CD14-positive monocyte (primary cell): ENCODE data around the gene MFAP1. TPM values are rescaled to one million over a fixed set of nuclear protein-coding genes. Genes with fewer than 3 reads are reported as not detected.

Source experiments
- DNase-seq, 3 donors: peaks; one replicate each; pipeline ENCODE4 v3.0.0-alpha.2; 2011 to 2022
- H2AFZ ChIP-seq: 2 replicates; pipeline ENCODE4 v1.6.0; 2012; ENCODE audit warnings: mild to moderate bottlenecking, low read depth, low read length, inconsistent platforms; ENCODE audit not compliant: insufficient read depth, poor library complexity, severe bottlenecking
- H3K27ac ChIP-seq, 2 donors: 1 replicate in 1 of 2; 2 replicates in 1 of 2; pipeline ENCODE4 v1.5.1; 2012 to 2013; ENCODE audit warnings: low read length in 2 of 2, control low read depth in 1 of 2, inconsistent platforms in 1 of 2, low read depth in 1 of 2, mild to moderate bottlenecking in 1 of 2
- H3K27me3 ChIP-seq, 2 donors: one replicate each; pipeline versions ENCODE4 v1.6.0 to v1.6.1; 2011 to 2013; ENCODE audit warnings: low read length in 2 of 2; ENCODE audit not compliant: control insufficient read depth in 2 of 2, insufficient read depth in 2 of 2
- H3K36me3 ChIP-seq, 2 donors: replicated peaks in 1 of 2; 1 replicate in 1 of 2; 2 replicates in 1 of 2; pipeline versions ENCODE4 v1.5.1 to v1.6.1; 2012 to 2013; ENCODE audit warnings: low read length in 2 of 2, control low read depth in 1 of 2, inconsistent platforms in 1 of 2, mild to moderate bottlenecking in 1 of 2; ENCODE audit not compliant: insufficient read depth in 2 of 2, control insufficient read depth in 1 of 2
- H3K4me1 ChIP-seq, 2 donors: 1 replicate in 1 of 2; 2 replicates in 1 of 2; pipeline versions ENCODE4 v1.5.1 to v1.6.1; 2012 to 2013; ENCODE audit warnings: low read length in 2 of 2, control low read depth in 1 of 2, inconsistent platforms in 1 of 2, mild to moderate bottlenecking in 1 of 2, moderate library complexity in 1 of 2; ENCODE audit not compliant: insufficient read depth in 2 of 2, control insufficient read depth in 1 of 2
- H3K4me2 ChIP-seq: replicated peaks from 2 replicates; pipeline ENCODE3; 2012; ENCODE audit warnings: low read length, moderate library complexity, mild to moderate bottlenecking; ENCODE audit not compliant: poor library complexity, severe bottlenecking; ENCODE audit errors: extremely low read depth
- H3K4me3 ChIP-seq, 3 experiments: fragments of 200-600 bp in 1 of 3; sonication (generic) in 1 of 3; replicated peaks in 1 of 3; 1 replicate in 2 of 3; 2 replicates in 1 of 3; pipeline ENCODE4 v1.5.1; 2011 to 2013; ENCODE audit warnings: low read length in 3 of 3, mild to moderate bottlenecking in 3 of 3, control low read depth in 2 of 3, low read depth in 2 of 3, inconsistent platforms in 1 of 3, moderate library complexity in 1 of 3
- H3K79me2 ChIP-seq: 2 replicates; pipeline ENCODE4 v1.6.0; 2012; ENCODE audit warnings: mild to moderate bottlenecking, control low read depth, inconsistent platforms, low read length, moderate library complexity; ENCODE audit not compliant: insufficient read depth
- H3K9ac ChIP-seq: 2 replicates; pipeline ENCODE4 v1.6.0; 2017; ENCODE audit warnings: low read length, mild to moderate bottlenecking; ENCODE audit not compliant: insufficient read depth, poor library complexity, severe bottlenecking
- H3K9me3 ChIP-seq, 2 donors: replicated peaks in 1 of 2; 1 replicate in 1 of 2; 2 replicates in 1 of 2; pipeline versions ENCODE4 v1.5.1 to v1.6.1; 2012 to 2013; ENCODE audit warnings: low read length in 2 of 2, control low read depth in 1 of 2; ENCODE audit not compliant: control insufficient read depth in 1 of 2, insufficient read depth in 1 of 2
- H4K20me1 ChIP-seq: 2 replicates; pipeline ENCODE4 v1.6.0; 2012; ENCODE audit warnings: mild to moderate bottlenecking, low read length, control low read depth, moderate library complexity; ENCODE audit not compliant: insufficient read depth
- H3K27ac Mint-ChIP-seq, 7 donors: one replicate each; pipeline ENCODE4 v1.8.0; 2020; ENCODE audit warnings: mild to moderate bottlenecking in 7 of 7, mixed read lengths in 7 of 7, moderate library complexity in 6 of 7, inconsistent platforms in 2 of 7
- H3K27me3 Mint-ChIP-seq, 3 donors: one replicate each; pipeline ENCODE4 v1.8.0; 2021 to 2022; ENCODE audit warnings: low read depth in 3 of 3, mild to moderate bottlenecking in 3 of 3, mixed read lengths in 3 of 3, moderate library complexity in 3 of 3, inconsistent platforms in 1 of 3
- H3K36me3 Mint-ChIP-seq, 2 donors: one replicate each; pipeline ENCODE4 v1.8.0; 2020; ENCODE audit warnings: mixed read lengths in 2 of 2, inconsistent platforms in 1 of 2, mild to moderate bottlenecking in 1 of 2
- H3K4me1 Mint-ChIP-seq: one replicate; pipeline ENCODE4 v1.8.0; 2020; ENCODE audit warnings: mild to moderate bottlenecking, mixed read lengths
- H3K4me3 Mint-ChIP-seq, 2 donors: one replicate each; pipeline ENCODE4 v1.8.0; 2020; ENCODE audit warnings: mild to moderate bottlenecking in 2 of 2, mixed read lengths in 2 of 2, moderate library complexity in 1 of 2
- H3K9me3 Mint-ChIP-seq, 7 donors: one replicate each; pipeline ENCODE4 v1.8.0; 2020 to 2022; ENCODE audit warnings: mixed read lengths in 7 of 7, mild to moderate bottlenecking in 6 of 7, moderate library complexity in 6 of 7, inconsistent platforms in 2 of 7
- WGBS: methylation state at CpG from one replicate; pipeline ENCODE4 v1.1.5; 2013; ENCODE audit warnings: missing lambda C conversion rate; ENCODE audit not compliant: insufficient coverage; 5-methylcytosine and 5-hydroxymethylcytosine counted together
- intact Hi-C, 2 donors: fragments of 100-400 bp; cut with micrococcal nuclease; formaldehyde crosslinking; loops; one replicate each; pipeline versions ENCODE4 v1.15.0 to v1.15.1; 2023
- polyA plus RNA-seq, 3 donors: library from polyadenylated mRNA; depleted of rRNA in 1 of 3; unstranded in 2 of 3; stranded (reverse) in 1 of 3; fragments of 300-500 nt in 2 of 3; fragments of >200 nt in 1 of 3; fragmentation: Illumina TruSeq in 2 of 3; gene quantifications; 1 replicate in 2 of 3; 2 replicates in 1 of 3; pipeline ENCODE4 v1.2.3, GENCODE V29; 2012 to 2021
- TF ChIP-seq, protein P1 (sequence below): fragments of 200-600 bp; IDR thresholded peaks from one replicate; pipeline ENCODE4 v1.8.0; 2022; ENCODE audit warnings: antibody characterized with exemption, mild to moderate bottlenecking

Gene MFAP1
- polyA plus RNA-seq, 3 donors: 2.6 to 3.7 (median 3.7) TPM

DNA sequence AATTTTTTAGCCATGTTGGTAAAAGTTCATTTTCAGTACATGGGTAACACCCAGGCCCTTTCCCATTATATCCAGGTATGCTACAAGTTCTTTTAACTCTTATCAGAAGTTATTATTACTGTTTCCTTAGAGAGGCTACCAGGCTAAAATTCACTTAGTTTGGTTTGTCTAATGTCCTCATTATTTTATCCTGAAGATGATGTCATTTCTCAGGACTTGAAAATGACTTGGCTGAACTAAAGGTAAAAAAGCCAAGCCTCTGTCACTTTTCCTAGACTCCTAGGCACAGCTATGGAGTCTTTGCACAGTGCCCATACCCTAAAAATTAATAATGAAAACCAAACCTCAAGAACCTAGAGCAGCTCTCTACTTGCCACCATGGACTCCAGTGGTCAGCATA, 51.9 kb downstream of the MFAP1 start:
- Histone ChIP-seq H3K4me1 (peaks cover 15 to 27% of the 10 kb centered on the region in 2 donors), H3K9me3 (no peaks in the 10 kb centered on the region), H3K27ac (peak overlapping the region in 1 of 2 donors; percentile 29), H3K9ac (no peak overlapping the region), H3K4me3 (no peak overlapping the region), H3K79me2 (no peaks in the 10 kb centered on the region), H3K27me3 (no peaks in the 10 kb centered on the region), H4K20me1 (peaks cover 5% of the 10 kb centered on the region), H3K36me3 (peaks cover 33 to 63% of the 10 kb centered on the region in 2 donors), H3K4me2 (no peak overlapping the region), H2AFZ (no peak overlapping the region)
- Mint-ChIP-seq H3K4me3 (no peak overlapping the region), H3K27ac (no peak overlapping the region), H3K9me3 (peaks cover 0 to 2% (median 0%) of the 10 kb centered on the region in 7 donors), H3K36me3 (peaks cover 44 to 57% of the 10 kb centered on the region in 2 donors), H3K4me1 (peaks cover 23% of the 10 kb centered on the region), H3K27me3 (peaks cover 0 to 3% (median 2%) of the 10 kb centered on the region in 3 donors)
- intact Hi-C loops: no loop called here
- TF ChIP-seq, protein P1, sequence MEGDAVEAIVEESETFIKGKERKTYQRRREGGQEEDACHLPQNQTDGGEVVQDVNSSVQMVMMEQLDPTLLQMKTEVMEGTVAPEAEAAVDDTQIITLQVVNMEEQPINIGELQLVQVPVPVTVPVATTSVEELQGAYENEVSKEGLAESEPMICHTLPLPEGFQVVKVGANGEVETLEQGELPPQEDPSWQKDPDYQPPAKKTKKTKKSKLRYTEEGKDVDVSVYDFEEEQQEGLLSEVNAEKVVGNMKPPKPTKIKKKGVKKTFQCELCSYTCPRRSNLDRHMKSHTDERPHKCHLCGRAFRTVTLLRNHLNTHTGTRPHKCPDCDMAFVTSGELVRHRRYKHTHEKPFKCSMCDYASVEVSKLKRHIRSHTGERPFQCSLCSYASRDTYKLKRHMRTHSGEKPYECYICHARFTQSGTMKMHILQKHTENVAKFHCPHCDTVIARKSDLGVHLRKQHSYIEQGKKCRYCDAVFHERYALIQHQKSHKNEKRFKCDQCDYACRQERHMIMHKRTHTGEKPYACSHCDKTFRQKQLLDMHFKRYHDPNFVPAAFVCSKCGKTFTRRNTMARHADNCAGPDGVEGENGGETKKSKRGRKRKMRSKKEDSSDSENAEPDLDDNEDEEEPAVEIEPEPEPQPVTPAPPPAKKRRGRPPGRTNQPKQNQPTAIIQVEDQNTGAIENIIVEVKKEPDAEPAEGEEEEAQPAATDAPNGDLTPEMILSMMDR: no peak
- DNase-seq: no peak

DNA sequence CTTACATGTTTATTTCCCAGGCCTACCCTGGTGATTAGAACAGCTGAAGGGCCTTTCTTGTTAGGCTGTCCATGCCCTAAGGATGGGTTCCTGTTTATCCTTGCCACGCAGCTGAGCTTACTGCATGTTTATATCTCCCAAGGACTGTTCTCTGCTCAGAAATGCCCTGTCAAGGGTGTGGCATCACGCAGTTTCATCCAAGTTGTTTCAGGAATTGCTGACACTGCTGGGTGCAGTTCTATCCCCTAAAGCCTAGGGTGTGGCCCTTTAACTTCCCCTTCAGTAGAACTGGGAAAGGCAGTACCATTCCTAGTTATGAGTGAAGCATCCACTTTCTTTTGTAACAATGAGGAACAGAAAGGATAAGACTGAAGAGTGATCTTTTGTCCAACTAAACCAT, 52.7 kb downstream of the MFAP1 start:
- TF ChIP-seq, protein P1: no peak
- Histone ChIP-seq H3K9ac (no peak overlapping the region), H3K27me3 (no peaks in the 10 kb centered on the region), H3K79me2 (no peaks in the 10 kb centered on the region), H2AFZ (no peak overlapping the region), H3K36me3 (peaks cover 38 to 72% of the 10 kb centered on the region in 2 donors), H3K4me3 (no peak overlapping the region), H3K9me3 (no peaks in the 10 kb centered on the region), H4K20me1 (peaks cover 5% of the 10 kb centered on the region), H3K4me1 (peaks cover 12 to 21% of the 10 kb centered on the region in 2 donors), H3K27ac (peak overlapping the region in 1 of 2 donors; percentile 29), H3K4me2 (no peak overlapping the region)
- Mint-ChIP-seq H3K36me3 (peaks cover 46 to 65% of the 10 kb centered on the region in 2 donors), H3K4me1 (peaks cover 21% of the 10 kb centered on the region), H3K27me3 (peaks cover 0 to 2% (median 1%) of the 10 kb centered on the region in 3 donors), H3K27ac (peak overlapping the region in 4 of 7 donors; percentile 11 to 74 (median 58)), H3K4me3 (no peak overlapping the region), H3K9me3 (peaks cover 0 to 2% (median 0%) of the 10 kb centered on the region in 7 donors)
- intact Hi-C loops: no loop called here
- DNase-seq: no peak
- WGBS: 27% methylated on average over 2 of the region's 2 CpGs
